HEK293 (cell line): ENCODE results near the gene DNAH11.

Experiments
- SP2 ChIP-seq: fragments of 450-650 bp; formaldehyde crosslinking; IDR thresholded peaks from 2 replicates; pipeline ENCODE4 v1.5.1; 2016; ENCODE audit warnings: missing biosample characterization, missing genetic modification characterization
- ZNF768 ChIP-seq: fragments of 450-650 bp; formaldehyde crosslinking; IDR thresholded peaks from 2 replicates; pipeline ENCODE4 v1.5.1; 2018; ENCODE audit warnings: missing biosample characterization, mild to moderate bottlenecking, missing genetic modification characterization
- ZNF843 ChIP-seq: fragments of 450-650 bp; formaldehyde crosslinking; IDR thresholded peaks from 2 replicates; pipeline ENCODE4 v1.5.1; 2016; ENCODE audit warnings: missing biosample characterization, missing genetic modification characterization
- TF ChIP-seq, protein P1 (sequence below): fragments of 450-650 bp; formaldehyde crosslinking; IDR thresholded peaks from 2 replicates; pipeline ENCODE4 v1.5.1; 2016; ENCODE audit warnings: missing biosample characterization, missing genetic modification characterization
- TF ChIP-seq, protein P2 (sequence below): fragments of 450-650 bp; IDR thresholded peaks from 2 replicates; pipeline ENCODE4 v1.5.1; 2018; ENCODE audit warnings: missing biosample characterization, missing genetic modification characterization
- TF ChIP-seq, protein P3 (sequence below): fragments of 450-650 bp; formaldehyde crosslinking; IDR thresholded peaks from 2 replicates; pipeline ENCODE4 v1.5.1; 2016; ENCODE audit warnings: missing biosample characterization, missing genetic modification characterization
- TF ChIP-seq, protein P4 (sequence below): fragments of 450-650 bp; IDR thresholded peaks from 2 replicates; pipeline ENCODE4 v1.5.1; 2018; ENCODE audit warnings: missing biosample characterization, mild to moderate bottlenecking, missing genetic modification characterization

DNA sequence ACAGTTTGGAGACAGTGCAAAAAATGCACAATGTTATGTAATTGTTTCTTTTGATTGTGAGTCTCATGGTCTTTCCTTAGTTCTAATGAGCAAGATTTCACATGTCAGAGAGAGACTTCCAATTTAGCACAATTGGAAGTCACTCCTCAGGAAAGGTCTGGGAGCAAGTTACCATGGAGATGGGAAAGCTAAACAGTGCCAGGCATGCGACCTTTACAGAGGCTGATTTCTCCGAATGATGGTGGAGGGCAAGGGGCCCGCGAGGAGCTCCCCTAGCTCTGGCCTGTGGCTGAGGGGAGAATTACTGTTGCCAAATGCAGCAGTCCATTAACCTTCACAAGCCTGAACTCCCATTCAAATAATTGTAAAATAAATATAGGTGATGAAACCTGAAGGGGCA is 343.6 kb downstream of the DNAH11 start:
- TF ChIP-seq, protein P1, sequence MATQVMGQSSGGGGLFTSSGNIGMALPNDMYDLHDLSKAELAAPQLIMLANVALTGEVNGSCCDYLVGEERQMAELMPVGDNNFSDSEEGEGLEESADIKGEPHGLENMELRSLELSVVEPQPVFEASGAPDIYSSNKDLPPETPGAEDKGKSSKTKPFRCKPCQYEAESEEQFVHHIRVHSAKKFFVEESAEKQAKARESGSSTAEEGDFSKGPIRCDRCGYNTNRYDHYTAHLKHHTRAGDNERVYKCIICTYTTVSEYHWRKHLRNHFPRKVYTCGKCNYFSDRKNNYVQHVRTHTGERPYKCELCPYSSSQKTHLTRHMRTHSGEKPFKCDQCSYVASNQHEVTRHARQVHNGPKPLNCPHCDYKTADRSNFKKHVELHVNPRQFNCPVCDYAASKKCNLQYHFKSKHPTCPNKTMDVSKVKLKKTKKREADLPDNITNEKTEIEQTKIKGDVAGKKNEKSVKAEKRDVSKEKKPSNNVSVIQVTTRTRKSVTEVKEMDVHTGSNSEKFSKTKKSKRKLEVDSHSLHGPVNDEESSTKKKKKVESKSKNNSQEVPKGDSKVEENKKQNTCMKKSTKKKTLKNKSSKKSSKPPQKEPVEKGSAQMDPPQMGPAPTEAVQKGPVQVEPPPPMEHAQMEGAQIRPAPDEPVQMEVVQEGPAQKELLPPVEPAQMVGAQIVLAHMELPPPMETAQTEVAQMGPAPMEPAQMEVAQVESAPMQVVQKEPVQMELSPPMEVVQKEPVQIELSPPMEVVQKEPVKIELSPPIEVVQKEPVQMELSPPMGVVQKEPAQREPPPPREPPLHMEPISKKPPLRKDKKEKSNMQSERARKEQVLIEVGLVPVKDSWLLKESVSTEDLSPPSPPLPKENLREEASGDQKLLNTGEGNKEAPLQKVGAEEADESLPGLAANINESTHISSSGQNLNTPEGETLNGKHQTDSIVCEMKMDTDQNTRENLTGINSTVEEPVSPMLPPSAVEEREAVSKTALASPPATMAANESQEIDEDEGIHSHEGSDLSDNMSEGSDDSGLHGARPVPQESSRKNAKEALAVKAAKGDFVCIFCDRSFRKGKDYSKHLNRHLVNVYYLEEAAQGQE, result no peak
- TF ChIP-seq, protein P2, sequence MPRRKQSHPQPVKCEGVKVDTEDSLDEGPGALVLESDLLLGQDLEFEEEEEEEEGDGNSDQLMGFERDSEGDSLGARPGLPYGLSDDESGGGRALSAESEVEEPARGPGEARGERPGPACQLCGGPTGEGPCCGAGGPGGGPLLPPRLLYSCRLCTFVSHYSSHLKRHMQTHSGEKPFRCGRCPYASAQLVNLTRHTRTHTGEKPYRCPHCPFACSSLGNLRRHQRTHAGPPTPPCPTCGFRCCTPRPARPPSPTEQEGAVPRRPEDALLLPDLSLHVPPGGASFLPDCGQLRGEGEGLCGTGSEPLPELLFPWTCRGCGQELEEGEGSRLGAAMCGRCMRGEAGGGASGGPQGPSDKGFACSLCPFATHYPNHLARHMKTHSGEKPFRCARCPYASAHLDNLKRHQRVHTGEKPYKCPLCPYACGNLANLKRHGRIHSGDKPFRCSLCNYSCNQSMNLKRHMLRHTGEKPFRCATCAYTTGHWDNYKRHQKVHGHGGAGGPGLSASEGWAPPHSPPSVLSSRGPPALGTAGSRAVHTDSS (tag by site-specific recombination), result no peak
- TF ChIP-seq, protein P3, sequence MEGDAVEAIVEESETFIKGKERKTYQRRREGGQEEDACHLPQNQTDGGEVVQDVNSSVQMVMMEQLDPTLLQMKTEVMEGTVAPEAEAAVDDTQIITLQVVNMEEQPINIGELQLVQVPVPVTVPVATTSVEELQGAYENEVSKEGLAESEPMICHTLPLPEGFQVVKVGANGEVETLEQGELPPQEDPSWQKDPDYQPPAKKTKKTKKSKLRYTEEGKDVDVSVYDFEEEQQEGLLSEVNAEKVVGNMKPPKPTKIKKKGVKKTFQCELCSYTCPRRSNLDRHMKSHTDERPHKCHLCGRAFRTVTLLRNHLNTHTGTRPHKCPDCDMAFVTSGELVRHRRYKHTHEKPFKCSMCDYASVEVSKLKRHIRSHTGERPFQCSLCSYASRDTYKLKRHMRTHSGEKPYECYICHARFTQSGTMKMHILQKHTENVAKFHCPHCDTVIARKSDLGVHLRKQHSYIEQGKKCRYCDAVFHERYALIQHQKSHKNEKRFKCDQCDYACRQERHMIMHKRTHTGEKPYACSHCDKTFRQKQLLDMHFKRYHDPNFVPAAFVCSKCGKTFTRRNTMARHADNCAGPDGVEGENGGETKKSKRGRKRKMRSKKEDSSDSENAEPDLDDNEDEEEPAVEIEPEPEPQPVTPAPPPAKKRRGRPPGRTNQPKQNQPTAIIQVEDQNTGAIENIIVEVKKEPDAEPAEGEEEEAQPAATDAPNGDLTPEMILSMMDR (tag by site-specific recombination), result no peak
- TF ChIP-seq, protein P4, sequence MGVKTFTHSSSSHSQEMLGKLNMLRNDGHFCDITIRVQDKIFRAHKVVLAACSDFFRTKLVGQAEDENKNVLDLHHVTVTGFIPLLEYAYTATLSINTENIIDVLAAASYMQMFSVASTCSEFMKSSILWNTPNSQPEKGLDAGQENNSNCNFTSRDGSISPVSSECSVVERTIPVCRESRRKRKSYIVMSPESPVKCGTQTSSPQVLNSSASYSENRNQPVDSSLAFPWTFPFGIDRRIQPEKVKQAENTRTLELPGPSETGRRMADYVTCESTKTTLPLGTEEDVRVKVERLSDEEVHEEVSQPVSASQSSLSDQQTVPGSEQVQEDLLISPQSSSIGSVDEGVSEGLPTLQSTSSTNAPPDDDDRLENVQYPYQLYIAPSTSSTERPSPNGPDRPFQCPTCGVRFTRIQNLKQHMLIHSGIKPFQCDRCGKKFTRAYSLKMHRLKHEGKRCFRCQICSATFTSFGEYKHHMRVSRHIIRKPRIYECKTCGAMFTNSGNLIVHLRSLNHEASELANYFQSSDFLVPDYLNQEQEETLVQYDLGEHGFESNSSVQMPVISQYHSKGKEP, result no peak
- TF ChIP-seq ZNF843 (tag by site-specific recombination) (no peak), SP2 (no peak), ZNF768 (tag by site-specific recombination) (no peak)
